WTC11 (cell line): Measurements from ENCODE around the gene STAT3.

ENCODE experiments used
- ATF2 ChIP-seq: sonication (generic); formaldehyde crosslinking; IDR thresholded peaks from 2 replicates; pipeline ENCODE4 v1.8.1; 2022; ENCODE audit warnings: low read depth, missing genetic modification reagents, borderline replicate concordance
- CREM ChIP-seq: sonication (generic); formaldehyde crosslinking; IDR thresholded peaks from 2 replicates; pipeline ENCODE4 v1.8.1; 2022; ENCODE audit warnings: mild to moderate bottlenecking, missing genetic modification reagents, moderate library complexity
- CTCF ChIP-seq: fragments of 200-600 bp; IDR thresholded peaks from 2 replicates; pipeline ENCODE4 v1.8.0; 2022; ENCODE audit warnings: antibody characterized with exemption
- ESRRA ChIP-seq: sonication (generic); formaldehyde crosslinking; IDR thresholded peaks from 2 replicates; pipeline ENCODE4 v1.8.1; 2022; ENCODE audit warnings: mild to moderate bottlenecking, missing genetic modification reagents, borderline replicate concordance
- NFYB ChIP-seq: sonication (generic); formaldehyde crosslinking; conservative IDR thresholded peaks from 2 replicates; pipeline ENCODE4 v1.8.0; 2022; ENCODE audit warnings: low read depth, missing genetic modification reagents
- TF ChIP-seq, protein P1 (sequence below): fragments of 250-450 bp; sonication (Bioruptor Pico); IDR thresholded peaks from 2 replicates; pipeline ENCODE4 v1.8.0; 2021; ENCODE audit warnings: mild to moderate bottlenecking

GRCh38 chr17:42301022-42301421 is 87.2 kb downstream of the STAT3 start:
- TF ChIP-seq ESRRA (CRISPR knock-in tag) (no peak), CTCF (no peak), NFYB (no peak), ATF2 (CRISPR knock-in tag) (no peak), CREM (CRISPR knock-in tag) (no peak)
- TF ChIP-seq, protein P1, sequence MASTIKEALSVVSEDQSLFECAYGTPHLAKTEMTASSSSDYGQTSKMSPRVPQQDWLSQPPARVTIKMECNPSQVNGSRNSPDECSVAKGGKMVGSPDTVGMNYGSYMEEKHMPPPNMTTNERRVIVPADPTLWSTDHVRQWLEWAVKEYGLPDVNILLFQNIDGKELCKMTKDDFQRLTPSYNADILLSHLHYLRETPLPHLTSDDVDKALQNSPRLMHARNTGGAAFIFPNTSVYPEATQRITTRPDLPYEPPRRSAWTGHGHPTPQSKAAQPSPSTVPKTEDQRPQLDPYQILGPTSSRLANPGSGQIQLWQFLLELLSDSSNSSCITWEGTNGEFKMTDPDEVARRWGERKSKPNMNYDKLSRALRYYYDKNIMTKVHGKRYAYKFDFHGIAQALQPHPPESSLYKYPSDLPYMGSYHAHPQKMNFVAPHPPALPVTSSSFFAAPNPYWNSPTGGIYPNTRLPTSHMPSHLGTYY (CRISPR knock-in tag): no peak
